ENCODE data around the gene CCNT1.
"Not testable (repeated sequence)": the region's sequence is repeated elsewhere in the genome, so short reads cannot be mapped to it uniquely, and the experiment has no call there.

CCNT1 gene

GRCh38 chr12:48716168-48716492 lies 377 bp downstream of the CCNT1 start:
- Mint-ChIP-seq H3K9me3 (ENCODE audit: low read depth) (peaks cover 8% of the 10 kb centered on the region), H3K4me3 (peak overlapping the region; percentile 98), H3K4me1 (ENCODE audit: low read depth) (peaks cover 49% of the 10 kb centered on the region), H3K27me3 (no peaks in the 10 kb centered on the region), H3K27ac (peak overlapping the region; percentile 98), H3K36me3 (peaks cover 15% of the 10 kb centered on the region)

- H3K36me3 Mint-ChIP-seq = peaks cover 9% of the 10 kb centered on the region
- H3K27ac Mint-ChIP-seq = no peak overlapping the region
- no peak overlapping the region for H3K4me3 Mint-ChIP-seq
- no peaks in the 10 kb centered on the region for H3K27me3 Mint-ChIP-seq
- H3K9me3 Mint-ChIP-seq (ENCODE audit: low read depth) = no peaks in the 10 kb centered on the region
- H3K4me1 Mint-ChIP-seq (ENCODE audit: low read depth) = peaks cover 66% of the 10 kb centered on the region
These were observed 4.3 kb downstream of the CCNT1 start for GRCh38 chr12:48712209-48712608.

DNA sequence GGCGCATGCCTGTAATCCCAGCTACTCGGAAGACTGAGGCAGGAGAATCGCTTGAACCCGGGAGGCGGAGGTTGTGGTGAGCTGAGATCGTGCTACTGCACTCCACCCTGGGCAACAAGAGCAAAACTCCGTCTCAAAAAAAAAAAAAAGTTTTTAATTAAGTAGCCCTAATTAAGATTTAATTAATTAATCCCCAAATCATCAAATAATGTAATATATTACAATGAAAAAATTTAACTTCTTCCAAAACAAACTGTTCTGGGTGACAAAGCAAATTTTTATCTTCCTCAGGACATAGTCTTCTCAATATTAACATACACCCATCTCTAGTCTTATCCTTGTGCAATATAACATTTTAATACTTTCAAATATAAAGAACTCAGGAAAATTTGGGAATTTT lies 17.7 kb downstream of the CCNT1 start:
- H3K27me3 Mint-ChIP-seq; H3K4me3 Mint-ChIP-seq; H3K4me1 Mint-ChIP-seq (ENCODE audit: low read depth); H3K9me3 Mint-ChIP-seq (ENCODE audit: low read depth); H3K36me3 Mint-ChIP-seq; H3K27ac Mint-ChIP-seq: not testable (repeated sequence)

DNA sequence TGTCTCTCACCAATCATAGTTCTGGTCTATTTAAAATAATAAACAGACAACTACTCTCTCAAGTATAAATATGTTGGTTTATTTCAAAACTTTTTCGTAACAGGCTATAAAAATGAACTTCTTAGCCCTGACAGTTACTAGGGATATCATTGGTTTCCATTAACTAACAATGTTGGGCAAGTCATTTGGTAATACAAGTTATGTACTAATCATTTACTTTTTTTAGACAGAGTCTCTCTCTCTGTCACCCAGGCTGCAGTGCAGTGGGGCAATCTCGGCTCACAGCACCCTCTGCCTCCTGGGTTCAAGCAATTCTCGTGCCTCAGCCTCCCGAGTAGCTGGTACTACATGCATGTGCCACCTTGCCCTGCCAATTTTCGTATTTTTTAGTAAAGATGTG lies 19.9 kb downstream of the CCNT1 start:
- Mint-ChIP-seq H3K4me1 (ENCODE audit: low read depth) (peaks cover 15% of the 10 kb centered on the region), H3K27me3 (no peaks in the 10 kb centered on the region), H3K9me3 (ENCODE audit: low read depth) (no peaks in the 10 kb centered on the region), H3K4me3 (no peak overlapping the region), H3K36me3 (peaks cover 15% of the 10 kb centered on the region), H3K27ac (no peak overlapping the region)

GRCh38 chr12:48695859-48696258 lies 20.6 kb downstream of the CCNT1 start:
- Mint-ChIP-seq H3K9me3 (ENCODE audit: low read depth) (no peaks in the 10 kb centered on the region), H3K4me3 (no peak overlapping the region), H3K36me3 (peaks cover 15% of the 10 kb centered on the region), H3K27ac (no peak overlapping the region), H3K27me3 (no peaks in the 10 kb centered on the region), H3K4me1 (ENCODE audit: low read depth) (peaks cover 20% of the 10 kb centered on the region)

DNA sequence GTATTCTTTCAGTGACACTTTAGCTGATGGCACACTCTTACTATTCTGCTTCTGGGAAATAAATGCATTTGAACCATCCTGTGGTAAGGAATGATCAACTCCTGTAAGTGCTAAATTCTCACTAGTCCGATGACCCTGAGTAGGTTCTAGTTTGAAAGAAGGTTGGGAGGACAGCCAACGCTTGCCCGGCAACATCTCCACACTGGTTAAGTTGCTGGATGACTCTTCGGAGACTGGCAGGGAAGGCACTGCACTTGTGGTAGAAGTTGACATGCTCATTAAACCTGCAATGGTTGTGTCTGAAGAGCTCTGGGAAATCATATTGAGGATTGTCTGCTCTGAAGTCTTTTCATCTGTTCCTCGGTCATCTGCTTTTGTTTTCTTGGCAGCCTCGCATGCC lies 22.5 kb downstream of the CCNT1 start:
- Mint-ChIP-seq H3K9me3 (ENCODE audit: low read depth) (no peaks in the 10 kb centered on the region), H3K4me1 (ENCODE audit: low read depth) (peaks cover 19% of the 10 kb centered on the region), H3K27ac (no peak overlapping the region), H3K36me3 (peaks cover 13% of the 10 kb centered on the region), H3K4me3 (no peak overlapping the region), H3K27me3 (no peaks in the 10 kb centered on the region)

DNA sequence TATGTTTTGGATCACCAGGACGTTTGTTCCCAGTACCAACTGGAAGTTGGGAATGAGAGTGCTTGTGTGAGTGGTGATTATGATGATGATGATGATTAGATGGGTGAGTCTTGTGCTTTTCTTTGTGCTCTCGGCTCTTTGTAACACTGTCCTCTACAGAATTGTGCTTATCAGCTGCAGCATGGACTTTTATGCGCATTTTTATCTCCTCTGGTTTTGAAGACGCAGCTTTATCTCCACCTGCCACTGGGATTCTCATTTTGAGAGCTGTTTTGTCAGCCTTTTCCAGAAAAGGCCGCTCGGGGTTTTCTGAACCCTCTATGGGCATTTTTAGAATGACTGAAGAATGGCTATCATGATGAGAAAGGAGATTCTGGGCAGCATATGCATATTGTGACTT lies 22.9 kb downstream of the CCNT1 start:
- no peaks in the 10 kb centered on the region for H3K9me3 Mint-ChIP-seq (ENCODE audit: low read depth)
- peaks cover 19% of the 10 kb centered on the region for H3K4me1 Mint-ChIP-seq (ENCODE audit: low read depth)
- H3K4me3 Mint-ChIP-seq = no peak overlapping the region
- no peak overlapping the region for H3K27ac Mint-ChIP-seq
- peaks cover 13% of the 10 kb centered on the region for H3K36me3 Mint-ChIP-seq
- no peaks in the 10 kb centered on the region for H3K27me3 Mint-ChIP-seq

GRCh38 chr12:48691826-48692487 lies 24.6 kb downstream of the CCNT1 start:
- H3K36me3 Mint-ChIP-seq = peaks cover 13% of the 10 kb centered on the region
- peaks cover 20% of the 10 kb centered on the region for H3K4me1 Mint-ChIP-seq (ENCODE audit: low read depth)

DNA sequence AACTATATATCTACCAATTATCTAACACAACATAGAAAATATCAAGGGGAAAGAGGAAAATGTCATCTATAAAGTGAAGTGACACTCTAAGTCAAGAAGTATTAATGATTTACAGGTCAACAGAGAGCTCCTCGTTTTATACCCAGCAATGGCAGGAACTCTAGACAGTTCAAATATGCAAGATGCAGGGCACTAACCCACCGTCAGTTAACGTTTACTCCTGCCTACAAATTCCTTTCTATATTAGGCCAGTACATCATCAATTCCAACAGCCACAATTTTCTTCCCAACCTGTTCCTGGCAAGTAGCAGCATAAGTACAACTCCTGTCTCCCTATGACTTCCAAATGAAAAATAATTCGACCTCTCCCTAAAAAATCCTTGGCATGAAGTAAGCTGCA lies 25.5 kb downstream of the CCNT1 start:
- Mint-ChIP-seq H3K4me3 (no peak overlapping the region), H3K4me1 (ENCODE audit: low read depth) (peaks cover 20% of the 10 kb centered on the region), H3K36me3 (peaks cover 13% of the 10 kb centered on the region), H3K27ac (no peak overlapping the region), H3K27me3 (no peaks in the 10 kb centered on the region), H3K9me3 (ENCODE audit: low read depth) (no peaks in the 10 kb centered on the region)

More at GRCh38 chr12:48691826-48692487, 24.6 kb downstream of the CCNT1 start:
- no peaks in the 10 kb centered on the region for H3K27me3 Mint-ChIP-seq
- H3K9me3 Mint-ChIP-seq (ENCODE audit: low read depth) = no peaks in the 10 kb centered on the region
- peak overlapping the region; percentile 46 for H3K27ac Mint-ChIP-seq
- H3K4me3 Mint-ChIP-seq = no peak overlapping the region

DNA sequence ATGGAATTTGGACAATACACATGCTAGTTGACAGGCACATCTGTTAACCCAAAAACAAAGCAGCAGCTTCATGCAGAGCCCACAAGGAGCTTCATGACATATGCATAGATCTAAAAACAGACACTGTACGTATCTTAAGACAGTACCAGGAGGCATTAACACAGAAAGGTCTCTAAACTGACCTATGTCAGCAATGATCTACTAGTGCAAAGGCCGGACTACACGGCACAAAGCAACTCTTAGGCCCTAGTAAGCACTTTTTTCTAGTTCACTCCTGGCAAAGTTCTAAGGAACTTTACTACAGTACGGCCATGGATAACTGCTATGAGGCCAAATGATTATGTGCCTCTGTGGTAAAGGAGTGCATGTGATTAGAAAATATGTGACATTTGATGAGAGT lies 26.1 kb downstream of the CCNT1 start:
- H3K27ac Mint-ChIP-seq = no peak overlapping the region
- peaks cover 20% of the 10 kb centered on the region for H3K4me1 Mint-ChIP-seq (ENCODE audit: low read depth)
- no peak overlapping the region for H3K4me3 Mint-ChIP-seq
- no peaks in the 10 kb centered on the region for H3K9me3 Mint-ChIP-seq (ENCODE audit: low read depth)
- H3K36me3 Mint-ChIP-seq = peaks cover 10% of the 10 kb centered on the region
- H3K27me3 Mint-ChIP-seq = no peaks in the 10 kb centered on the region

DNA sequence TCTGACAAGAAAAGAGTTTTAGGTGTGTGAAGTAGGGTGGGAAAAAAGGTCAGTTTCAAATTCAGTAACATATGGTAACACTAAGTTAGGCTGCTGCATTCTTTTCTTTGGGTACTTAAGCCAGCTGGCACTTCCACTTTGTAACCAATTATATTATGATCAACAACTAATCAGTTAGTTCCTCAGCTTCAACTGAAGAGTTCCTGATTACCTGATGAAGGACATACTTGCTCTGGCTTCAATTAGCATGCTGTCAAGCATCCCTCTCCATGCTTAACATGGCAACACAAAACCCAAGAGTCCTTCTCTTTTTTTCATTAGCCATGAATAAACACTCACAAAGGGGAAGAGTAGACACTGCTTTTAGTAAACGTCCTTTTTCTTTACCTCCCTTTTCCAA lies 27.7 kb downstream of the CCNT1 start:
- Mint-ChIP-seq H3K4me3 (no peak overlapping the region), H3K27ac (no peak overlapping the region), H3K27me3 (no peaks in the 10 kb centered on the region), H3K36me3 (peaks cover 7% of the 10 kb centered on the region), H3K9me3 (ENCODE audit: low read depth) (no peaks in the 10 kb centered on the region), H3K4me1 (ENCODE audit: low read depth) (peaks cover 20% of the 10 kb centered on the region)

DNA sequence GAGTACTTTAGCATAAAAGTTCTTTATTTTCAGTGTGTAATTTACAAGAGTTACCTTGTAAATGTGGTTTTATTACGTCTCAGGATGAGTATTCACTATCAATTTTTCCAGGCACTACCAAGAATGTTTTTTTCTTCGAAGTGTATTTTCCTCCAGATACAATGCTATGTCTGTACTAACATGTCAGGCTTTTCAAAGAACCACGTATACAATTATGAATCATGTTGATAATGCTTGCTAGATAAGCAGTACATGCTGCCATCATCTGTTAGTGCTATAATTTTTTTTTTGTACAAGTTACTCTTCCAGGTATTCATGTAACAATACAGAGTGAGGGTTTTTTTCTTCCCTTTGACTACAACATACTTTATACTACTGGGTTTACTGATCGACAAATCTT lies 28.9 kb downstream of the CCNT1 start:
- no peak overlapping the region for H3K4me3 Mint-ChIP-seq
- H3K9me3 Mint-ChIP-seq (ENCODE audit: low read depth) = no peaks in the 10 kb centered on the region
- peak overlapping the region; percentile 23 for H3K27ac Mint-ChIP-seq
- peaks cover 21% of the 10 kb centered on the region for H3K4me1 Mint-ChIP-seq (ENCODE audit: low read depth)
- H3K36me3 Mint-ChIP-seq = no peaks in the 10 kb centered on the region
- no peaks in the 10 kb centered on the region for H3K27me3 Mint-ChIP-seq

DNA sequence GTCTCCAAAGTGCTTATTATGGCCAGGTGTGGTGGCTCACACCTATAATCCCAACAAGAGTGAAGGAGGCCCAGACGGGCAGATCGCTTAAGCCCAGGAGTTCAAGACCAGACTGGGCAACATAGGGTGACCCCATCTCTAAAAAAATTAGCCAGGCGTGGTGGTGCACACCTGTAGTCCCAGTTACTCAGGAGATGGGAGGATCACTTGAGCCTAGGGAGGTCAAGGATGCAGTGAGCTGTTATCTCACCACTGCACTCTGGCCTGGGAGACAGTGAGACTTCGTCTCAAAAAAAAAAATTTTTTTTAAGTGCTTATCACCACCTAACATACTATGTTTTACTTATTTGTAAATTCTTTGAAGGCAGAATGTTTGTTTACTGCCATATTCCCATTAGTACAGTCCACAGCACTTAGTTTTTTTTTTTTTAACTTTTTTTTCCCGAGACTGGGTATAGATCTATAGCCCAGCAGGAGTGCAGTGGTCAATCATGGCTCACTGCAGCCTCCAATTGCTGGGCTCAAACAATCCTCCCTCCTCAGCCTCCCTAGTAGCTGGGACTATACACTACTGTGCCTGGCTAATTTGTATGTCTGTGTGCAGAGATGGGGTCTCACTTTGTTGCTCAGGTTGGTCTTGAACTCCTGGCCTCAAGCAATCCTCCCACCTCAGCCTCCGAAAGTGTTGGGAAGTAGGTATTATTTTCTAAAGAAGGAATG lies 29.7 kb downstream of the CCNT1 start:
- H3K4me3 Mint-ChIP-seq = no peak overlapping the region
- H3K36me3 Mint-ChIP-seq = no peaks in the 10 kb centered on the region
- H3K4me1 Mint-ChIP-seq (ENCODE audit: low read depth) = peaks cover 19% of the 10 kb centered on the region
- H3K9me3 Mint-ChIP-seq (ENCODE audit: low read depth) = no peaks in the 10 kb centered on the region
- H3K27ac Mint-ChIP-seq = no peak overlapping the region
- H3K27me3 Mint-ChIP-seq = no peaks in the 10 kb centered on the region

DNA sequence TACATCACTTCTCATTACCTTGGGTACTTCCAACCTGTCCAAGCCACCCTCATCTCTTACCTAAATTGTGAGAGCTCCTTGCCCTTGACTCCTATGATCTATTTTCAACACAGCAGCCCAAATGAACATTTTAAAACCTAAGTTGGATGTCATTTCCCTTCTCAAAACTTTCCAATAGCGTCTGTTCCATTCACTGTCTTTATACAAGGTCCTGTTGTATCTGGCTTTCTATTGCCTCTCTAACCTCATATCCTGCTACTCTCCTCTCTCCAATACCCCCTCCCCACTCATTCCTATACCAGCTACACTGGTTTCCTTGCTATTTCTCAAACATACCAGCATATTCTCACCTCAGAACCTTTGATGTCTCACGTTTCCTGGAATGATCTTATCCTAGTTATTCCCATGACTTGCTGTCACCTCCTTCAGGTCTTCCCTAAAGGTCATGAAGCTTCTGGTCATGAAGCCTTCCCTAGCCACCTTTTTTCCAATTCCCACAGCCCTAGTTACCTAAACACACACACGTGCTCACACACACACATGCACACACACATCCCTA lies 30.4 kb downstream of the CCNT1 start:
- Mint-ChIP-seq H3K27ac (no peak overlapping the region), H3K27me3 (no peaks in the 10 kb centered on the region), H3K9me3 (ENCODE audit: low read depth) (no peaks in the 10 kb centered on the region), H3K36me3 (peaks cover 3% of the 10 kb centered on the region), H3K4me3 (no peak overlapping the region), H3K4me1 (ENCODE audit: low read depth) (peaks cover 19% of the 10 kb centered on the region)

DNA sequence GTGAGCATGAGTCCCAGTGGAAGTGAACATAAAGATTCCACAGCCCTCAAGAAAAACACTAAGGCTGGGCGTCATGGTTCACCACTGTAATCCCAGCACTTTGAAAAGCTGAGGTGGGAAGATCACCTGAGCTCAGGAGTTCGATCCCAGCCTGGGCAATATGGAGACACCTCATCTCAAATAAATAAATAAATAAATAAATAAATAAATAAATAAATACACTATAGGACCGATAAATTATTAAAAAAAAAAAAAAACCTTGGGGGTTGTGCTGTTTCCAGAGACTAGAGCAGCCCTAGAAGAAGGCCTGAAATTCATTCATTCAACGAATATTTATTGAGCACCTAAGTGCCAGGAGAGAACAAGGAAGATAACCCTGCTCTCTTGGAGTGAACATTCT lies 33.0 kb downstream of the CCNT1 start:
- peak overlapping the region; percentile 99 for H3K4me3 Mint-ChIP-seq
- peaks cover 31% of the 10 kb centered on the region for H3K4me1 Mint-ChIP-seq (ENCODE audit: low read depth)
- no peaks in the 10 kb centered on the region for H3K27me3 Mint-ChIP-seq
- peaks cover 10% of the 10 kb centered on the region for H3K36me3 Mint-ChIP-seq
- H3K27ac Mint-ChIP-seq = no peak overlapping the region
- H3K9me3 Mint-ChIP-seq (ENCODE audit: low read depth) = no peaks in the 10 kb centered on the region

DNA sequence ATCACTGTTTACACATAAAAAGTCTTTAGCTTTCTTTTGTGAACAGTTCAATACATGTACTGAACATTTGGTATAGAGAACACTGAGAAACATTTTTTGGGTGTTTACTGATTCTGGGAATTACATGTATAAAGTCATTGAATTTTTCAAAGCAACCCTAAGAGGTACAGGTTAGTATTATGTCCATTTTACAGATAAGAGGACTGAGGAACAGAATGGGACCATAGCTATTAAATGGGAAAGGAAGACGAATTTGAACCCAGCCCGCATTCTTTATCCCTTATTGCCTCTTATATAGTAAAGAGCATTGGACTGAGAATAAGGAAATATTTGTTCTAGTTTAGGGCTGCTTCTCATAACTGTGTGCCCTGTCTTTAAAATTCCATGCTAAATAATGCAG lies 33.6 kb downstream of the CCNT1 start:
- Mint-ChIP-seq H3K9me3 (ENCODE audit: low read depth) (no peaks in the 10 kb centered on the region), H3K27me3 (no peaks in the 10 kb centered on the region), H3K4me1 (ENCODE audit: low read depth) (peaks cover 36% of the 10 kb centered on the region), H3K4me3 (peak overlapping the region; percentile 99), H3K36me3 (peaks cover 12% of the 10 kb centered on the region), H3K27ac (peak overlapping the region; percentile 58)

Measured in activated naive CD8-positive, alpha-beta T cell (primary cell).